ENCODE data around the gene ARSI.

DNA sequence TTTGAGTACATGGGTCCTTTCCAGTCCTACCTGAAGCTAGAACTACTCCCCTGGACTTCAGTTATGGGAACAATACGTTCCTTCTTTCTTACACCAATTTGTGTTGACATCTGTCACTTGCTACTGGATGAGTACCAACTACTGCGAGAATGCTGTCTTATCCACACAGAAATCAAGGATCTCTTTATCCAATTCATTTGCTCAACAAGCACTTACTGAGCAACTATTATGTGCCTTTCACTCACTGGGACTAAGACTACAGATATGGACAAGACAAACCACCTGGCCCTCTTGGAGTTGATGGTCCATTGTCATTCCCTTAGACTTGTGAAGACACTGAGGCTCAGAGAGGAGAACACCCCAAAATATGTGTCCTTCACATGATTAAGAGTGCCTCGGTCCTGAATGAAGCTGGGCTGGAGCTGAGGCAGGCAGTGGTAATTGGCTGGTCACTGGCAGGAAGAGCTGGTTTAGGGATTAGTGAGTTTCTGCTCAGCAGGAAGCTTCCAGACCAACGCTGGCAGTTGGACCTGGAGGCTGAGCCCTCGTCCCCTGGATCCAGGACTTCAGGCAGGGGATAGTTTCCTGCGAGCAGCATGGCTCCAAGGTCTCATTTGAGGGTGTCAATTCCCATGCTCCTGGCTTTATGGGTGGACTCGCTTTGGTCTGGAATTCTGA, 8.4 kb upstream of the ARSI start:
- TF ChIP-seq, protein P1, sequence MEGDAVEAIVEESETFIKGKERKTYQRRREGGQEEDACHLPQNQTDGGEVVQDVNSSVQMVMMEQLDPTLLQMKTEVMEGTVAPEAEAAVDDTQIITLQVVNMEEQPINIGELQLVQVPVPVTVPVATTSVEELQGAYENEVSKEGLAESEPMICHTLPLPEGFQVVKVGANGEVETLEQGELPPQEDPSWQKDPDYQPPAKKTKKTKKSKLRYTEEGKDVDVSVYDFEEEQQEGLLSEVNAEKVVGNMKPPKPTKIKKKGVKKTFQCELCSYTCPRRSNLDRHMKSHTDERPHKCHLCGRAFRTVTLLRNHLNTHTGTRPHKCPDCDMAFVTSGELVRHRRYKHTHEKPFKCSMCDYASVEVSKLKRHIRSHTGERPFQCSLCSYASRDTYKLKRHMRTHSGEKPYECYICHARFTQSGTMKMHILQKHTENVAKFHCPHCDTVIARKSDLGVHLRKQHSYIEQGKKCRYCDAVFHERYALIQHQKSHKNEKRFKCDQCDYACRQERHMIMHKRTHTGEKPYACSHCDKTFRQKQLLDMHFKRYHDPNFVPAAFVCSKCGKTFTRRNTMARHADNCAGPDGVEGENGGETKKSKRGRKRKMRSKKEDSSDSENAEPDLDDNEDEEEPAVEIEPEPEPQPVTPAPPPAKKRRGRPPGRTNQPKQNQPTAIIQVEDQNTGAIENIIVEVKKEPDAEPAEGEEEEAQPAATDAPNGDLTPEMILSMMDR (conservative IDR thresholded peaks at IDR 0.05; ENCODE audit: low read length): no peak
- no peak for TF ChIP-seq EZH2phosphoT487 (IDR thresholded peaks at IDR 0.05; ENCODE audit: borderline replicate concordance, low read depth, low read length)

Data from OCI-LY7 (cell line).